ENCODE results near the gene TMEM89.
A peak's percentile ranks its signal among the peaks of the same experiment; 100 is the strongest.

The TMEM89 gene

DNA sequence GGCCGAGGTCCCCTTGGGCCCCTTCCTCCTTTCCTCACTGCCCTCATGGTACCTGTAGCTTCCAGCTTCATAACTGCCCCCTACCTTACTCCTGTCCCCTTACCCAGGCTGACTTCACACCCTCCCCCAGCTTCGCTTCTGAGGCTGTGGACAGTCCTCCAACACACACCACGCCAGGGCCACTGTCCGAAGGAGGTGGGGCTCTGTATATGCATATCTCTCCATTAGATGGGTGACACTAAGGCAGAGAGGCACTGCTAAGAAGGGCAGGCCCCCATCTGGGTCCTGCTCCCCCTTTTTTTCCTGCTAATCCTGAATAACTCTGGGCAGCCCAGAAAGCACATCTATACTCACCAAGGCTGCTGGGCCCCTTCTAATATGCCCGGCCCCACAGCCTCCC lies 25.4 kb downstream of the TMEM89 start:
- TF ChIP-seq, protein P1, sequence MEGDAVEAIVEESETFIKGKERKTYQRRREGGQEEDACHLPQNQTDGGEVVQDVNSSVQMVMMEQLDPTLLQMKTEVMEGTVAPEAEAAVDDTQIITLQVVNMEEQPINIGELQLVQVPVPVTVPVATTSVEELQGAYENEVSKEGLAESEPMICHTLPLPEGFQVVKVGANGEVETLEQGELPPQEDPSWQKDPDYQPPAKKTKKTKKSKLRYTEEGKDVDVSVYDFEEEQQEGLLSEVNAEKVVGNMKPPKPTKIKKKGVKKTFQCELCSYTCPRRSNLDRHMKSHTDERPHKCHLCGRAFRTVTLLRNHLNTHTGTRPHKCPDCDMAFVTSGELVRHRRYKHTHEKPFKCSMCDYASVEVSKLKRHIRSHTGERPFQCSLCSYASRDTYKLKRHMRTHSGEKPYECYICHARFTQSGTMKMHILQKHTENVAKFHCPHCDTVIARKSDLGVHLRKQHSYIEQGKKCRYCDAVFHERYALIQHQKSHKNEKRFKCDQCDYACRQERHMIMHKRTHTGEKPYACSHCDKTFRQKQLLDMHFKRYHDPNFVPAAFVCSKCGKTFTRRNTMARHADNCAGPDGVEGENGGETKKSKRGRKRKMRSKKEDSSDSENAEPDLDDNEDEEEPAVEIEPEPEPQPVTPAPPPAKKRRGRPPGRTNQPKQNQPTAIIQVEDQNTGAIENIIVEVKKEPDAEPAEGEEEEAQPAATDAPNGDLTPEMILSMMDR (IDR thresholded peaks at IDR 0.05; ENCODE audit: insufficient read depth, low read depth, low read length, missing control alignments): no peak
- no peak for DNase-seq (ENCODE audit: low read depth)
- H3K4me3 ChIP-seq (ENCODE audit: low read length): no peak overlapping the region

DNA sequence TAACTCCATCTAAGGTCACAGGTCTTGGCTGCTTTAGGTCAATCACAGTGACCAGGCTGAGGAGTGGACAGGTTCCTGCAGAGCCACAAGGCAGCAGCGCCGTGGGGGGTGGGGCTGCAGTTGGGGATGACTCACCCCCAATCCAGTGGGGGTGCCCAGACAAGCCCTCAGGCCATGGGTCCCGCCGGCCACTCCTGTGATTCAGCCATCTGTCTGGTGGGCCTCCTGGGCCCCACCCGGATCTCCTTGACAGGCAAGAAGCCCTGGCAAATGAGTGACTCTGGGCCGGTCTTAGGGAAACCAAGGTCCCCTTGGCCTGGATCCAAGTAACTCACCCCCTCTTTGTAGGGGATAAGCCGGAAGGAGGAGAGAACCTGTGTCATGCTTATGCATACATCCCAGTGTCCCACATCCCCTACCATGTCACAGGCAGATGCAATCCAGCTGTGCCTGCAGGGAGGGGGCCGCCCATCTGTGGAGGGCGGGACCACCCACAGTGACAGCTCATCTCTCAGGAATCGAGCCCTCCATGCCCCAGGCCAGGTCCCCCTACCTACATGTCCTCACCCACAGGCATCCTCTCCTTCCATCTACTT lies 25.9 kb downstream of the TMEM89 start:
- DNase-seq (ENCODE audit: low read depth): peak; percentile 96
- peak overlapping the region; percentile 77 for H3K4me3 ChIP-seq (ENCODE audit: low read length)
- TF ChIP-seq, protein P1 (IDR thresholded peaks at IDR 0.05; ENCODE audit: insufficient read depth, low read depth, low read length, missing control alignments): no peak

DNA sequence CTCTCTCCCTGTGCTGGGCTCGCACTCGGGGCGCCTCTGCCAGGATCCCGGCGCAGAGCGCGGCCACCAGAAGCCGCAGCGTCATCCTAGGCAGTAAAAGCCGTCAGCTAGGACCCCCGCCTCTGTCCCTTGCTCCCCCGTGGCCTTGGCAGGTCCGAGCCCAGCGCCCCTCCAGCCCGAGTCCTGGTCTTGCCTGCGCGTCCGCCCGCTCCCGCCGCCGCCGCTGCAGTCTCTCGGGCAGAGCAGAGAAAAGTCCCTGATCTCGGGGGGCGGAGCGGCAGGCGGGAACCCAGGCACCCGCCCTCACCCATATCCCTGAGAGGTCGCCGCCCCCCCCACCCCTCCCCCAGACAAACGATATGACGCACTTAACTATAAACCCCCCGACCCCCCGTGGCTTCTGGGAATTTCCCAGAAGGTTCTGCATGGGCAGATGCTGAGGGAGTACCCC lies 26.5 kb downstream of the TMEM89 start, which contains the start of gene COL7A1:
COL7A1 (minus strand) TSS at position 255 of the 451 bp plus-strand sequence; CDS start at position 85, 170 bp downstream.
- peak within 1 kb of the TSS; percentile 77 for H3K4me3 ChIP-seq (ENCODE audit: low read length)
- peak; percentile 77 for DNase-seq (ENCODE audit: low read depth)
- TF ChIP-seq, protein P1 (IDR thresholded peaks at IDR 0.05; ENCODE audit: insufficient read depth, low read depth, low read length, missing control alignments): no peak

DNA sequence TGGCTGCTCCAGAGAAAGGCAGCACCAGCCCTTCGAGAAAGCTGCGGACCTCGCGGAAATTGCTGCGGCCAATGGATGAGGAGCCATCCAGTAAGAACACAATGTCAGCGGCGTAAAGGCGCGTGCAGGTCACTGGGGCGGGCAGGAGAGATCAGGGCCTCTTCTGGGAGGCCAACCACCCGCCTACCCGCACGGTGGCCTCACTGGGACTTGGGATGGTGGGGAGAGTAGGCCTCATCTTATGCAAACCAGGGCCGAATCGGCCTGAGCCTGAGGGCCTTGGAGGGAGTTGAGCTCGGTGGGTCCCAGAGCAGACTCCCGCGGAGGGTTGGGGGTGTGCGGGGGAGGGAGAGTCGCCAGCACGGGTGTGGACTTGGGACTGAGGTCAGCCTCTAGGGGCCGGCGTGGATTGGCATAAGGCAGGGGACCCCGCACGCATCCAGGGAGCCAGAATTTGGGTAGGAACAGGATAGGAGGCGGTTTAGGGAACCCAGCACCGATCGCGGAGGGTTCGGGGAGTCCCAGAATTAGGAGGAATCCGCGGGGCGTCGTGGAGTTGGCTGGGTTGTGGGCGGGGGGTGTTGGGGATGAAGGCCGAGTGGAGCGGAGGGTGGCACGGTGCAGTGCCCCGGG lies 27.0 kb downstream of the TMEM89 start:
- TF ChIP-seq, protein P1 (IDR thresholded peaks at IDR 0.05; ENCODE audit: insufficient read depth, low read depth, low read length, missing control alignments): no peak
- DNase-seq (ENCODE audit: low read depth): peak; percentile 37
- H3K4me3 ChIP-seq (ENCODE audit: low read length): peak overlapping the region; percentile 77

DNA sequence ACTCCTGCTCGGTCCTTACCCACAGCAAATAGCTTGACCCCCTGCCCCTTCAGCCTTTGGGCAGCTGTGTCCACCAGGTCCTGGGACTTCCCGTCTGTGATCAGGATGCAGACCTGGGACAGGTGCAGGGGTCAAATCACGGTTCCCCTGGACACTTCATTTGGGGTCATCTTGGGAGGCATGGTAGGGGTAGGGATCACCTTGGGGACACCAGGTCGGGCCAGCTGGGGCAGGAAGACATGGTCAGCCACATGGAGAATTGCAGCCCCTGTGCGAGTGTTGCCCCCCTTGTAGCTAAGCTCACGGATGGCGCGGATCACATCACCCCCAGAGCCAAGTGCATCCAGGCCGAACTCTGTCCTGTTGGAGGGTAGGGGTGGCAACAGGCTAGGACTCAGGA lies 28.2 kb downstream of the TMEM89 start:
- peak overlapping the region; percentile 77 for H3K4me3 ChIP-seq (ENCODE audit: low read length)
- TF ChIP-seq, protein P1 (IDR thresholded peaks at IDR 0.05; ENCODE audit: insufficient read depth, low read depth, low read length, missing control alignments): no peak
- DNase-seq (ENCODE audit: low read depth): no peak

DNA sequence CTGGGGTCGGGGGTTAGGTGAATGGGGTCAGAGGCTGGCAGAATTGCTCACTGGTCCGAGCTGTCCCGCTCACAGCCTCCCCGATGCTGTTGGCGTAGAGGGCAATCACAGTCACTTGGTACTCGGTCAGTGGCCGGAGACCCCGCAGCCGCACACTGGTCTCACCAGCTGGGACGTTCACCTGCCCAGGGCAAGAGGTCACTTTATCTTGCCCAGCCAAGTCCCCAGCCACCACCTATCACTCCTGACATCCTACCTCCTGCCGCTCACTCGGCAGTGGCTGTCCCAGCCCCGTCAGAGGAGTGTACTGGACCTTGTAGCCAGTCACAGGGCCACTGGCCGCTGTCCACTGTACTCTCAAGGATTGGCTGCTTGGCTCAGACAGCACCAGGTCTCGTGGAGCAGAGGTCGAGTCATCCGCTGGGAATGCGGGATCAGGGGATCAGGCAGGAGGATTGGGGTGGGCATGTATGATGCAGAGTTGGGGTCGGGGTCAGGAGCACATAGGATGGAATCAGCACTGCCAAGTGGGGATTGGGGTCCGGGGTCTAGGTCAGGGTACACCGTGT lies 29.0 kb downstream of the TMEM89 start:
- H3K4me3 ChIP-seq (ENCODE audit: low read length): peak overlapping the region; percentile 77
- TF ChIP-seq, protein P1 (IDR thresholded peaks at IDR 0.05; ENCODE audit: insufficient read depth, low read depth, low read length, missing control alignments): no peak
- DNase-seq (ENCODE audit: low read depth): no peak
